ENCODE data around the gene GRM2. TPM values are rescaled to one million over a fixed set of nuclear protein-coding genes. Genes with fewer than 3 reads are reported as not detected.

The GRM2 gene
- total RNA-seq, 1 experiment from 2014 or later = 3.7 TPM

- POLR2A ChIA-PET = interaction anchor here (0.6 to 2.3 kb wide), 3 partner anchors 11 to 246 kb away, joined by 4 to 11 read pairs (median 6); partner anchors contain the start of gene DCAF1
- H3K4me1 Mint-ChIP-seq = peaks cover 18% of the 10 kb centered on the region
Measured at GRCh38 chr3:51682526-51682925, 24.3 kb upstream of the GRM2 start.

GRCh38 chr3:51683566-51683965, 23.3 kb upstream of the GRM2 start:
- no peak overlapping the region for H3K27ac Mint-ChIP-seq
- H3K4me3 Mint-ChIP-seq = no peak overlapping the region
- no peaks in the 10 kb centered on the region for H3K36me3 Mint-ChIP-seq
- no peaks in the 10 kb centered on the region for H3K27me3 Mint-ChIP-seq (ENCODE audit: low read depth)
- TF ChIP-seq ZNF232 (CRISPR knock-in tag; IDR thresholded peaks at IDR 0.05) (no peak), ZNF263 (CRISPR knock-in tag; IDR thresholded peaks at IDR 0.05; ENCODE audit: low read depth) (no peak)
- no peak for ATAC-seq
- peaks cover 18% of the 10 kb centered on the region for H3K4me1 Mint-ChIP-seq
- ChIA-PET POLR2A (no interaction called here), CTCF (interaction anchor here (1.4 kb wide), 1 partner anchor 182 kb away, joined by 3 read pairs; no protein-coding TSS in a partner anchor)
- no peak for DNase-seq (ENCODE audit: low spot score)
- no peaks in the 10 kb centered on the region for H3K9me3 Mint-ChIP-seq

More at GRCh38 chr3:51682526-51682925, 24.3 kb upstream of the GRM2 start:
- Mint-ChIP-seq H3K9me3 (no peaks in the 10 kb centered on the region), H3K27me3 (ENCODE audit: low read depth) (no peaks in the 10 kb centered on the region), H3K27ac (no peak overlapping the region), H3K4me3 (no peak overlapping the region), H3K36me3 (no peaks in the 10 kb centered on the region)
- no peak for ATAC-seq
- CTCF ChIA-PET = interaction anchor here (0.5 to 2.7 kb wide), 41 partner anchors 9 to 293 kb away, joined by 3 to 110 read pairs (median 4); partner anchors contain the start of genes DCAF1, GRM2, RRP9 and TEX264
- DNase-seq (ENCODE audit: low spot score) = no peak
- TF ChIP-seq NR2C2 (CRISPR knock-in tag; IDR thresholded peaks at IDR 0.05) (no peak), CREB1 (CRISPR knock-in tag; IDR thresholded peaks at IDR 0.05) (no peak), JUN (CRISPR knock-in tag; IDR thresholded peaks at IDR 0.05) (no peak), ZNF232 (CRISPR knock-in tag; IDR thresholded peaks at IDR 0.05) (no peak), NFE2L1 (CRISPR knock-in tag; IDR thresholded peaks at IDR 0.05) (no peak), GABPB1 (CRISPR knock-in tag; IDR thresholded peaks at IDR 0.05) (no peak), ATF6 (CRISPR knock-in tag; IDR thresholded peaks at IDR 0.05) (no peak), ERG (CRISPR knock-in tag; IDR thresholded peaks at IDR 0.05) (no peak), FOXJ3 (CRISPR knock-in tag; IDR thresholded peaks at IDR 0.05; ENCODE audit: borderline replicate concordance) (no peak), ZMAT4 (CRISPR knock-in tag; IDR thresholded peaks at IDR 0.05) (no peak), ZNF219 (CRISPR knock-in tag; IDR thresholded peaks at IDR 0.05; ENCODE audit: borderline replicate concordance) (no peak), SOX15 (CRISPR knock-in tag; IDR thresholded peaks at IDR 0.05) (no peak), TEAD4 (CRISPR knock-in tag; IDR thresholded peaks at IDR 0.05) (no peak), NFATC4 (CRISPR knock-in tag; IDR thresholded peaks at IDR 0.05) (no peak), OVOL2 (CRISPR knock-in tag; IDR thresholded peaks at IDR 0.05; ENCODE audit: borderline replicate concordance) (no peak), TCF7 (CRISPR knock-in tag; IDR thresholded peaks at IDR 0.05; ENCODE audit: low read depth) (no peak)
- TF ChIP-seq, protein P1, sequence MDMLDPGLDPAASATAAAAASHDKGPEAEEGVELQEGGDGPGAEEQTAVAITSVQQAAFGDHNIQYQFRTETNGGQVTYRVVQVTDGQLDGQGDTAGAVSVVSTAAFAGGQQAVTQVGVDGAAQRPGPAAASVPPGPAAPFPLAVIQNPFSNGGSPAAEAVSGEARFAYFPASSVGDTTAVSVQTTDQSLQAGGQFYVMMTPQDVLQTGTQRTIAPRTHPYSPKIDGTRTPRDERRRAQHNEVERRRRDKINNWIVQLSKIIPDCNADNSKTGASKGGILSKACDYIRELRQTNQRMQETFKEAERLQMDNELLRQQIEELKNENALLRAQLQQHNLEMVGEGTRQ (CRISPR knock-in tag; IDR thresholded peaks at IDR 0.05) = no peak
- TF ChIP-seq, protein P2, sequence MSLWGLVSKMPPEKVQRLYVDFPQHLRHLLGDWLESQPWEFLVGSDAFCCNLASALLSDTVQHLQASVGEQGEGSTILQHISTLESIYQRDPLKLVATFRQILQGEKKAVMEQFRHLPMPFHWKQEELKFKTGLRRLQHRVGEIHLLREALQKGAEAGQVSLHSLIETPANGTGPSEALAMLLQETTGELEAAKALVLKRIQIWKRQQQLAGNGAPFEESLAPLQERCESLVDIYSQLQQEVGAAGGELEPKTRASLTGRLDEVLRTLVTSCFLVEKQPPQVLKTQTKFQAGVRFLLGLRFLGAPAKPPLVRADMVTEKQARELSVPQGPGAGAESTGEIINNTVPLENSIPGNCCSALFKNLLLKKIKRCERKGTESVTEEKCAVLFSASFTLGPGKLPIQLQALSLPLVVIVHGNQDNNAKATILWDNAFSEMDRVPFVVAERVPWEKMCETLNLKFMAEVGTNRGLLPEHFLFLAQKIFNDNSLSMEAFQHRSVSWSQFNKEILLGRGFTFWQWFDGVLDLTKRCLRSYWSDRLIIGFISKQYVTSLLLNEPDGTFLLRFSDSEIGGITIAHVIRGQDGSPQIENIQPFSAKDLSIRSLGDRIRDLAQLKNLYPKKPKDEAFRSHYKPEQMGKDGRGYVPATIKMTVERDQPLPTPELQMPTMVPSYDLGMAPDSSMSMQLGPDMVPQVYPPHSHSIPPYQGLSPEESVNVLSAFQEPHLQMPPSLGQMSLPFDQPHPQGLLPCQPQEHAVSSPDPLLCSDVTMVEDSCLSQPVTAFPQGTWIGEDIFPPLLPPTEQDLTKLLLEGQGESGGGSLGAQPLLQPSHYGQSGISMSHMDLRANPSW (CRISPR knock-in tag; conservative IDR thresholded peaks at IDR 0.05; ENCODE audit: low read depth) = no peak
- TF ChIP-seq, protein P3, sequence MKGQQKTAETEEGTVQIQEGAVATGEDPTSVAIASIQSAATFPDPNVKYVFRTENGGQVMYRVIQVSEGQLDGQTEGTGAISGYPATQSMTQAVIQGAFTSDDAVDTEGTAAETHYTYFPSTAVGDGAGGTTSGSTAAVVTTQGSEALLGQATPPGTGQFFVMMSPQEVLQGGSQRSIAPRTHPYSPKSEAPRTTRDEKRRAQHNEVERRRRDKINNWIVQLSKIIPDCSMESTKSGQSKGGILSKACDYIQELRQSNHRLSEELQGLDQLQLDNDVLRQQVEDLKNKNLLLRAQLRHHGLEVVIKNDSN (CRISPR knock-in tag; IDR thresholded peaks at IDR 0.05) = no peak
